CD14-positive monocyte (primary cell): Measurements from ENCODE around the gene FASN. TPM values are rescaled to one million over a fixed set of nuclear protein-coding genes. Genes with fewer than 3 reads are reported as not detected.

Experiments
- DNase-seq, 3 donors: peaks; one replicate each; pipeline ENCODE4 v3.0.0-alpha.2; 2011 to 2022
- H2AFZ ChIP-seq: 2 replicates; pipeline ENCODE4 v1.6.0; 2012; ENCODE audit warnings: mild to moderate bottlenecking, low read depth, low read length, inconsistent platforms; ENCODE audit not compliant: insufficient read depth, poor library complexity, severe bottlenecking
- H3K27ac ChIP-seq, 2 donors: 1 replicate in 1 of 2; 2 replicates in 1 of 2; pipeline ENCODE4 v1.5.1; 2012 to 2013; ENCODE audit warnings: low read length in 2 of 2, control low read depth in 1 of 2, inconsistent platforms in 1 of 2, low read depth in 1 of 2, mild to moderate bottlenecking in 1 of 2
- H3K27me3 ChIP-seq, 2 donors: one replicate each; pipeline versions ENCODE4 v1.6.0 to v1.6.1; 2011 to 2013; ENCODE audit warnings: low read length in 2 of 2; ENCODE audit not compliant: control insufficient read depth in 2 of 2, insufficient read depth in 2 of 2
- H3K36me3 ChIP-seq, 2 donors: replicated peaks in 1 of 2; 1 replicate in 1 of 2; 2 replicates in 1 of 2; pipeline versions ENCODE4 v1.5.1 to v1.6.1; 2012 to 2013; ENCODE audit warnings: low read length in 2 of 2, control low read depth in 1 of 2, inconsistent platforms in 1 of 2, mild to moderate bottlenecking in 1 of 2; ENCODE audit not compliant: insufficient read depth in 2 of 2, control insufficient read depth in 1 of 2
- H3K4me1 ChIP-seq, 2 donors: 1 replicate in 1 of 2; 2 replicates in 1 of 2; pipeline versions ENCODE4 v1.5.1 to v1.6.1; 2012 to 2013; ENCODE audit warnings: low read length in 2 of 2, control low read depth in 1 of 2, inconsistent platforms in 1 of 2, mild to moderate bottlenecking in 1 of 2, moderate library complexity in 1 of 2; ENCODE audit not compliant: insufficient read depth in 2 of 2, control insufficient read depth in 1 of 2
- H3K4me2 ChIP-seq: replicated peaks from 2 replicates; pipeline ENCODE3; 2012; ENCODE audit warnings: low read length, moderate library complexity, mild to moderate bottlenecking; ENCODE audit not compliant: poor library complexity, severe bottlenecking; ENCODE audit errors: extremely low read depth
- H3K4me3 ChIP-seq, 3 experiments: fragments of 200-600 bp in 1 of 3; sonication (generic) in 1 of 3; replicated peaks in 1 of 3; 1 replicate in 2 of 3; 2 replicates in 1 of 3; pipeline ENCODE4 v1.5.1; 2011 to 2013; ENCODE audit warnings: low read length in 3 of 3, mild to moderate bottlenecking in 3 of 3, control low read depth in 2 of 3, low read depth in 2 of 3, inconsistent platforms in 1 of 3, moderate library complexity in 1 of 3
- H3K79me2 ChIP-seq: 2 replicates; pipeline ENCODE4 v1.6.0; 2012; ENCODE audit warnings: mild to moderate bottlenecking, control low read depth, inconsistent platforms, low read length, moderate library complexity; ENCODE audit not compliant: insufficient read depth
- H3K9ac ChIP-seq: 2 replicates; pipeline ENCODE4 v1.6.0; 2017; ENCODE audit warnings: low read length, mild to moderate bottlenecking; ENCODE audit not compliant: insufficient read depth, poor library complexity, severe bottlenecking
- H3K9me3 ChIP-seq, 2 donors: replicated peaks in 1 of 2; 1 replicate in 1 of 2; 2 replicates in 1 of 2; pipeline versions ENCODE4 v1.5.1 to v1.6.1; 2012 to 2013; ENCODE audit warnings: low read length in 2 of 2, control low read depth in 1 of 2; ENCODE audit not compliant: control insufficient read depth in 1 of 2, insufficient read depth in 1 of 2
- H4K20me1 ChIP-seq: 2 replicates; pipeline ENCODE4 v1.6.0; 2012; ENCODE audit warnings: mild to moderate bottlenecking, low read length, control low read depth, moderate library complexity; ENCODE audit not compliant: insufficient read depth
- H3K27ac Mint-ChIP-seq, 7 donors: one replicate each; pipeline ENCODE4 v1.8.0; 2020; ENCODE audit warnings: mild to moderate bottlenecking in 7 of 7, mixed read lengths in 7 of 7, moderate library complexity in 6 of 7, inconsistent platforms in 2 of 7
- H3K27me3 Mint-ChIP-seq, 3 donors: one replicate each; pipeline ENCODE4 v1.8.0; 2021 to 2022; ENCODE audit warnings: low read depth in 3 of 3, mild to moderate bottlenecking in 3 of 3, mixed read lengths in 3 of 3, moderate library complexity in 3 of 3, inconsistent platforms in 1 of 3
- H3K36me3 Mint-ChIP-seq, 2 donors: one replicate each; pipeline ENCODE4 v1.8.0; 2020; ENCODE audit warnings: mixed read lengths in 2 of 2, inconsistent platforms in 1 of 2, mild to moderate bottlenecking in 1 of 2
- H3K4me1 Mint-ChIP-seq: one replicate; pipeline ENCODE4 v1.8.0; 2020; ENCODE audit warnings: mild to moderate bottlenecking, mixed read lengths
- H3K4me3 Mint-ChIP-seq, 2 donors: one replicate each; pipeline ENCODE4 v1.8.0; 2020; ENCODE audit warnings: mild to moderate bottlenecking in 2 of 2, mixed read lengths in 2 of 2, moderate library complexity in 1 of 2
- H3K9me3 Mint-ChIP-seq, 7 donors: one replicate each; pipeline ENCODE4 v1.8.0; 2020 to 2022; ENCODE audit warnings: mixed read lengths in 7 of 7, mild to moderate bottlenecking in 6 of 7, moderate library complexity in 6 of 7, inconsistent platforms in 2 of 7
- CTCF ChIP-seq: fragments of 200-600 bp; IDR thresholded peaks from one replicate; pipeline ENCODE4 v1.8.0; 2022; ENCODE audit warnings: antibody characterized with exemption, mild to moderate bottlenecking
- WGBS: methylation state at CpG from one replicate; pipeline ENCODE4 v1.1.5; 2013; ENCODE audit warnings: missing lambda C conversion rate; ENCODE audit not compliant: insufficient coverage; 5-methylcytosine and 5-hydroxymethylcytosine counted together
- intact Hi-C, 2 donors: fragments of 100-400 bp; cut with micrococcal nuclease; formaldehyde crosslinking; loops; one replicate each; pipeline versions ENCODE4 v1.15.0 to v1.15.1; 2023
- polyA plus RNA-seq, 3 donors: library from polyadenylated mRNA; depleted of rRNA in 1 of 3; unstranded in 2 of 3; stranded (reverse) in 1 of 3; fragments of 300-500 nt in 2 of 3; fragments of >200 nt in 1 of 3; fragmentation: Illumina TruSeq in 2 of 3; gene quantifications; 1 replicate in 2 of 3; 2 replicates in 1 of 3; pipeline ENCODE4 v1.2.3, GENCODE V29; 2012 to 2021

The FASN gene
- polyA plus RNA-seq, 3 donors, result 0.08 to 8.4 (median 0.13) TPM

GRCh38 chr17:82112181-82112913 is 14.3 kb upstream of the FASN start:
- no peaks in the 10 kb centered on the region for H3K36me3 ChIP-seq
- no peaks in the 10 kb centered on the region for H4K20me1 ChIP-seq
- no peak for TF ChIP-seq CTCF
- H3K9me3 ChIP-seq, result no peaks in the 10 kb centered on the region
- intact Hi-C loops, result no loop called here
- no peak overlapping the region for H3K4me2 ChIP-seq
- peaks cover under 1 to 1% of the 10 kb centered on the region in 2 donors for H3K4me1 ChIP-seq
- H3K9ac ChIP-seq, result no peak overlapping the region
- Mint-ChIP-seq H3K4me3 (no peak overlapping the region), H3K27me3 (peaks cover 0 to 3% (median 0%) of the 10 kb centered on the region in 3 donors), H3K36me3 (peaks cover 4 to 7% of the 10 kb centered on the region in 2 donors), H3K9me3 (peaks cover 0 to 4% (median 0%) of the 10 kb centered on the region in 7 donors), H3K4me1 (peaks cover 3% of the 10 kb centered on the region), H3K27ac (no peak overlapping the region)
- no peak overlapping the region for H3K4me3 ChIP-seq
- H3K27me3 ChIP-seq, result no peaks in the 10 kb centered on the region
- H2AFZ ChIP-seq, result no peak overlapping the region
- H3K79me2 ChIP-seq, result no peaks in the 10 kb centered on the region
- 98% methylated on average over 18 of the region's 18 CpGs for WGBS
- DNase-seq, result no peak
- no peak overlapping the region for H3K27ac ChIP-seq

GRCh38 chr17:82110298-82110697 is 12.3 kb upstream of the FASN start:
- Histone ChIP-seq H2AFZ (no peak overlapping the region), H3K9ac (no peak overlapping the region), H3K27me3 (no peaks in the 10 kb centered on the region), H3K27ac (no peak overlapping the region), H3K4me2 (no peak overlapping the region), H3K4me3 (no peak overlapping the region), H3K79me2 (no peaks in the 10 kb centered on the region), H3K36me3 (no peaks in the 10 kb centered on the region), H3K4me1 (peaks cover 21 to 22% of the 10 kb centered on the region in 2 donors), H3K9me3 (no peaks in the 10 kb centered on the region), H4K20me1 (no peaks in the 10 kb centered on the region)
- Mint-ChIP-seq H3K4me1 (peaks cover 23% of the 10 kb centered on the region), H3K36me3 (peaks cover 4 to 7% of the 10 kb centered on the region in 2 donors), H3K27ac (peak overlapping the region in 1 of 7 donors; percentile 46), H3K27me3 (peaks cover 0 to 3% (median 0%) of the 10 kb centered on the region in 3 donors), H3K4me3 (no peak overlapping the region), H3K9me3 (no peaks in the 10 kb centered on the region)
- no peak for TF ChIP-seq CTCF
- WGBS, result 86% methylated on average over 2 of the region's 3 CpGs
- intact Hi-C loops, result no loop called here
- DNase-seq, result no peak
